ENCODE measurements around the gene FGF12.

The FGF12 gene

GRCh38 chr3:192409201-192409837 is 318.0 kb downstream of the FGF12 start:
- peak in 1 of 2 experiments; percentile 67 for DNase-seq

- peak in 1 of 2 experiments; percentile 67 for DNase-seq
Measured at GRCh38 chr3:192408647-192409200, 318.6 kb downstream of the FGF12 start.

- DNase-seq = peak in 1 of 2 experiments; percentile 25
Measured at GRCh38 chr3:192408007-192408646, 319.2 kb downstream of the FGF12 start.

GRCh38 chr3:192399767-192400166 is 327.6 kb downstream of the FGF12 start:
- no peak for DNase-seq

GRCh38 chr3:192397012-192397411 is 330.3 kb downstream of the FGF12 start:
- DNase-seq = no peak

GRCh38 chr3:192395506-192395905 is 331.8 kb downstream of the FGF12 start:
- DNase-seq = no peak

- no peak for DNase-seq
Measured at GRCh38 chr3:192392986-192393385, 334.4 kb downstream of the FGF12 start.

- no peak for DNase-seq
Measured at GRCh38 chr3:192382861-192383260, 344.5 kb downstream of the FGF12 start.

GRCh38 chr3:192373586-192373985 is 353.8 kb downstream of the FGF12 start:
- peak in 1 of 2 experiments; percentile 35 for DNase-seq

- DNase-seq = peak; percentile 64 to 85
Measured at GRCh38 chr3:192373032-192373431, 354.3 kb downstream of the FGF12 start.

- DNase-seq = peak; percentile 93 to 94
Measured at GRCh38 chr3:192372616-192373015, 354.7 kb downstream of the FGF12 start.

GRCh38 chr3:192371870-192372400 is 355.4 kb downstream of the FGF12 start:
- DNase-seq = peak; percentile 83 to 90

GRCh38 chr3:192367616-192368015 is 359.7 kb downstream of the FGF12 start:
- no peak for DNase-seq

- DNase-seq = peak in 1 of 2 experiments; percentile 34
Measured at GRCh38 chr3:192366916-192367315, 360.4 kb downstream of the FGF12 start.

- peak in 1 of 2 experiments; percentile 23 for DNase-seq
Measured at GRCh38 chr3:192365571-192365970, 361.8 kb downstream of the FGF12 start.

GRCh38 chr3:192364316-192364715 is 363.0 kb downstream of the FGF12 start:
- DNase-seq = peak; percentile 80 to 87

GRCh38 chr3:192354687-192355086 is 372.7 kb downstream of the FGF12 start:
- DNase-seq = no peak

GRCh38 chr3:192352142-192352541 is 375.2 kb downstream of the FGF12 start:
- peak in 1 of 2 experiments; percentile 51 for DNase-seq

GRCh38 chr3:192351441-192351840 is 375.9 kb downstream of the FGF12 start:
- peak in 1 of 2 experiments; percentile 19 for DNase-seq

- DNase-seq = no peak
Measured at GRCh38 chr3:192340031-192340430, 387.3 kb downstream of the FGF12 start.

- DNase-seq = no peak
Measured at GRCh38 chr3:192339214-192339613, 388.1 kb downstream of the FGF12 start.

- DNase-seq = no peak
Measured at GRCh38 chr3:192336286-192336685, 391.1 kb downstream of the FGF12 start.

GRCh38 chr3:192332386-192333291 is 394.7 kb downstream of the FGF12 start:
- DNase-seq = no peak
